Measurements from ENCODE around the gene INPP5A. TPM values are rescaled to one million over a fixed set of nuclear protein-coding genes. Genes with fewer than 3 reads are reported as not detected.

Gene INPP5A
- total and polyA plus RNA-seq, 2 of the 13 experiments (the other 11 are each of a cell fraction or from before 2014, with no cell fraction given) = 17.5 to 37.9 TPM

- H3K4me3 ChIP-seq (replicated peaks in 1 of 3; ENCODE audit: insufficient read depth in 1 of 3, low read depth in 2 of 3, low read length in 3 of 3) = no peak overlapping the region
- H3K27me3 ChIP-seq (ENCODE audit: control insufficient read depth in 1 of 2, insufficient read depth in 2 of 2, low read length in 2 of 2) = peaks cover 8 to 47% of the 10 kb centered on the region in 2 experiments; a peak in 4 of 5 replicates
- ChIA-PET POLR2A (no interaction called here), CTCF (ENCODE audit: low intra/inter-chr PET ratio, low total read pairs) (no interaction called here)
- H4K20me1 ChIP-seq (ENCODE audit: insufficient read depth, low read length) = 0 out of 2 replicates have a peak, but pooled peaks cover 5% of the 10 kb centered on the region
- no peak overlapping the region for H2AFZ ChIP-seq (ENCODE audit: low read length)
- no peaks in the 10 kb centered on the region for H3K4me1 ChIP-seq (ENCODE audit: insufficient read depth, low read length)
- no peaks in the 10 kb centered on the region for H3K36me3 ChIP-seq (replicated peaks in 1 of 2; ENCODE audit: control insufficient read depth in 1 of 2, insufficient read depth in 2 of 2, low read length in 2 of 2)
- BruUV-seq (replicated peaks) = no TSS peak
- H3K79me2 ChIP-seq (ENCODE audit: insufficient read depth, low read length) = no peaks in the 10 kb centered on the region
- FAIRE-seq = no peak
- intact Hi-C loops (cut with micrococcal nuclease; ENCODE audit: unreplicated experiment) (no loop called here), in situ Hi-C loops (cut with HindIII; ENCODE audit: extremely low pct_ligation_motif_present, low pct_unique_long_range_greater_than_20kb) (no loop called here)
- no peak overlapping the region for H3K9ac ChIP-seq (ENCODE audit: insufficient read depth, low read depth, low read length)
- 6% methylated on average over 7 of the region's 19 CpGs for WGBS (ENCODE audit: low lambda C conversion rate)
- no peak overlapping the region for H3K4me2 ChIP-seq (ENCODE audit: low read depth, low read length)
- H3K27ac ChIP-seq (ENCODE audit: extremely low read length, insufficient read depth, low read length) = no peak overlapping the region
- no peak for DNase-seq (ENCODE audit: low spot score)
- no peaks in the 10 kb centered on the region for H3K9me3 ChIP-seq (ENCODE audit: low read length)
- peak; percentile 50 for ATAC-seq
- TF ChIP-seq MLLT10 (CRISPR knock-in tag; IDR thresholded peaks at IDR 0.05) = no peak
- no peak for TF ChIP-seq THAP7 (CRISPR knock-in tag; IDR thresholded peaks at IDR 0.05)
- no peak for TF ChIP-seq MAX (IDR thresholded peaks at IDR 0.05)
- TF ChIP-seq ZFYVE20 (CRISPR knock-in tag; IDR thresholded peaks at IDR 0.05; ENCODE audit: borderline replicate concordance, low read depth) = no peak
- TF ChIP-seq NFYB (CRISPR knock-in tag; IDR thresholded peaks at IDR 0.05) = no peak
- TF ChIP-seq NAIF1 (CRISPR knock-in tag; IDR thresholded peaks at IDR 0.05; ENCODE audit: borderline replicate concordance) = no peak
- no peak for TF ChIP-seq ZBTB42 (CRISPR knock-in tag; IDR thresholded peaks at IDR 0.05)
- TF ChIP-seq ZNF713 (CRISPR knock-in tag; IDR thresholded peaks at IDR 0.05) = no peak
- no peak for TF ChIP-seq AFF4 (CRISPR knock-in tag; IDR thresholded peaks at IDR 0.05)
- TF ChIP-seq MTF1 (CRISPR knock-in tag; IDR thresholded peaks at IDR 0.05) = no peak
- no peak for TF ChIP-seq ZNF788 (CRISPR knock-in tag; IDR thresholded peaks at IDR 0.05; ENCODE audit: borderline replicate concordance)
- TF ChIP-seq HIC2 (CRISPR knock-in tag; IDR thresholded peaks at IDR 0.05; ENCODE audit: low read depth) = 0 out of 2 replicates have a peak, but pooled peaks have one; percentile 34
- TF ChIP-seq STAG1 (CRISPR knock-in tag; IDR thresholded peaks at IDR 0.05) = peak; percentile 56
- TF ChIP-seq RAD21 (CRISPR knock-in tag; IDR thresholded peaks at IDR 0.05) = peak; percentile 21; the same call in 1 of the 2 replicates
- no peak for TF ChIP-seq KDM5A (IDR thresholded peaks at IDR 0.05; ENCODE audit: borderline replicate concordance, low read length)
- TF ChIP-seq ZNF30 (CRISPR knock-in tag; IDR thresholded peaks at IDR 0.05) = no peak
Observed at GRCh38 chr10:132508581-132509443, 28.8 kb upstream of the INPP5A start.

Data from HepG2 (cell line).